K562 (cell line): Measurements from ENCODE around the gene DMAC2L. TPM values are rescaled to one million over a fixed set of nuclear protein-coding genes. Genes with fewer than 3 reads are reported as not detected.

ENCODE experiments used
- ASH1L ChIP-seq: fragments of 450-650 bp; IDR thresholded peaks from 2 replicates; pipeline ENCODE4 v1.6.1; 2018; ENCODE audit warnings: borderline replicate concordance, mild to moderate bottlenecking, low read depth; ENCODE audit not compliant: partially characterized antibody
- ATF4 ChIP-seq: fragments of 450-650 bp; formaldehyde crosslinking; IDR thresholded peaks from 2 replicates; pipeline ENCODE4 v1.4.0; 2022; ENCODE audit warnings: mild to moderate bottlenecking, moderate library complexity
- CBX8 ChIP-seq: fragments of 200-600 bp; sonication (generic); IDR thresholded peaks from 2 replicates; pipeline ENCODE4 v1.6.1; 2012; ENCODE audit warnings: borderline replicate concordance, mixed run types, low read depth, mild to moderate bottlenecking, moderate library complexity, mixed read lengths, low read length, control low read depth, inconsistent platforms; ENCODE audit not compliant: poor library complexity, severe bottlenecking; ENCODE audit errors: extremely low read depth
- DEAF1 ChIP-seq: fragments of 450-650 bp; formaldehyde crosslinking; IDR thresholded peaks from 2 replicates; pipeline ENCODE4 v1.4.0; 2020; ENCODE audit warnings: mild to moderate bottlenecking, moderate library complexity
- KAT2B ChIP-seq: IDR thresholded peaks from one replicate; pipeline ENCODE4 v1.6.1; 2012; ENCODE audit warnings: low read depth, mild to moderate bottlenecking, control low read depth, inconsistent platforms, low read length, moderate library complexity
- MCM3 ChIP-seq: fragments of 450-650 bp; IDR thresholded peaks from 2 replicates; pipeline ENCODE4 v1.6.1; 2016
- NBN ChIP-seq: fragments of 450-650 bp; IDR thresholded peaks from 2 replicates; pipeline ENCODE4 v1.6.1; 2016; ENCODE audit warnings: low read depth, mild to moderate bottlenecking
- PTBP1 ChIP-seq: fragments of 200-400 bp; formaldehyde crosslinking; IDR thresholded peaks from 2 replicates; pipeline ENCODE4 v1.6.1; 2017; ENCODE audit warnings: low read depth, low read length
- PYGO2 ChIP-seq: fragments of 450-650 bp; IDR thresholded peaks from 2 replicates; pipeline ENCODE4 v1.6.1; 2016; ENCODE audit warnings: mild to moderate bottlenecking, missing genetic modification characterization, moderate library complexity, missing compliant biosample characterization
- SREBF2 ChIP-seq: sonication (generic); formaldehyde crosslinking; IDR thresholded peaks from 2 replicates; pipeline ENCODE4 v1.4.0; 2020; ENCODE audit warnings: mild to moderate bottlenecking, missing genetic modification reagents
- SRSF9 ChIP-seq: fragments of 200-400 bp; formaldehyde crosslinking; IDR thresholded peaks from 2 replicates; pipeline ENCODE4 v1.6.1; 2017; ENCODE audit warnings: low read depth, low read length, borderline replicate concordance
- TAF7 ChIP-seq: fragments of 450-650 bp; IDR thresholded peaks from 2 replicates; pipeline ENCODE4 v1.6.1; 2016; ENCODE audit warnings: missing genetic modification characterization, missing compliant biosample characterization
- TGIF2 ChIP-seq: sonication (generic); formaldehyde crosslinking; IDR thresholded peaks from 2 replicates; pipeline ENCODE4 v1.8.1; 2022; ENCODE audit warnings: mild to moderate bottlenecking, missing genetic modification reagents, moderate library complexity
- TRIM24 ChIP-seq, 2 experiments: fragments of 450-650 bp; IDR thresholded peaks; 2 replicates each; pipeline ENCODE4 v1.6.1; 2016
- XRCC3 ChIP-seq: fragments of 450-650 bp; IDR thresholded peaks from 2 replicates; pipeline ENCODE4 v1.6.1; 2017; ENCODE audit warnings: mild to moderate bottlenecking, moderate library complexity
- ZBTB49 ChIP-seq: sonication (generic); formaldehyde crosslinking; IDR thresholded peaks from 2 replicates; pipeline ENCODE4 v1.8.0; 2022; ENCODE audit warnings: missing genetic modification reagents, mild to moderate bottlenecking, borderline replicate concordance
- ZKSCAN8 ChIP-seq: fragments of 200-800 bp; sonication (Bioruptor generic); IDR thresholded peaks from 2 replicates; pipeline ENCODE4 v1.6.1; 2016; ENCODE audit warnings: missing genetic modification characterization, missing compliant biosample characterization
- ZNF75A ChIP-seq: fragments of 450-650 bp; formaldehyde crosslinking; IDR thresholded peaks from 2 replicates; pipeline ENCODE4 v1.4.0; 2020; ENCODE audit warnings: mild to moderate bottlenecking
- polyA plus RNA-seq, 8 experiments: library from polyadenylated mRNA; depleted of rRNA in 4 of 8; stranded (reverse) in 5 of 8; unstranded in 3 of 8; fragments of >200 nt; fragmentation: Nextera tagmentation in 2 of 8; fragmentation: Illumina TruSeq in 1 of 8; extraction: Ambion mirVana in 2 of 8; extraction: Trizol in 1 of 8; gene quantifications; 2 replicates each; pipeline versions ENCODE4 v1.2.1 to v1.2.3, GENCODE V29; 2011 to 2014; ENCODE audit warnings: inconsistent platforms in 1 of 8, missing spikeins in 1 of 8
- total RNA-seq, 7 experiments: library from RNA; depleted of rRNA in 6 of 7; stranded (reverse); fragments of >200 nt in 6 of 7; fragmentation: Illumina TruSeq in 2 of 7; extraction: Trizol in 2 of 7; gene quantifications; 2 replicates each; pipeline versions ENCODE4 v1.2.1 to v1.2.3, GENCODE V29; 2011 to 2021; ENCODE audit warnings: low replicate concordance in 1 of 7

The DMAC2L gene
- total and polyA plus RNA-seq, 9 of the 15 experiments (the other 6 are each of a cell fraction or from before 2014, with no cell fraction given) = 4.0 to 37.2 (median 9.3) TPM

DNA sequence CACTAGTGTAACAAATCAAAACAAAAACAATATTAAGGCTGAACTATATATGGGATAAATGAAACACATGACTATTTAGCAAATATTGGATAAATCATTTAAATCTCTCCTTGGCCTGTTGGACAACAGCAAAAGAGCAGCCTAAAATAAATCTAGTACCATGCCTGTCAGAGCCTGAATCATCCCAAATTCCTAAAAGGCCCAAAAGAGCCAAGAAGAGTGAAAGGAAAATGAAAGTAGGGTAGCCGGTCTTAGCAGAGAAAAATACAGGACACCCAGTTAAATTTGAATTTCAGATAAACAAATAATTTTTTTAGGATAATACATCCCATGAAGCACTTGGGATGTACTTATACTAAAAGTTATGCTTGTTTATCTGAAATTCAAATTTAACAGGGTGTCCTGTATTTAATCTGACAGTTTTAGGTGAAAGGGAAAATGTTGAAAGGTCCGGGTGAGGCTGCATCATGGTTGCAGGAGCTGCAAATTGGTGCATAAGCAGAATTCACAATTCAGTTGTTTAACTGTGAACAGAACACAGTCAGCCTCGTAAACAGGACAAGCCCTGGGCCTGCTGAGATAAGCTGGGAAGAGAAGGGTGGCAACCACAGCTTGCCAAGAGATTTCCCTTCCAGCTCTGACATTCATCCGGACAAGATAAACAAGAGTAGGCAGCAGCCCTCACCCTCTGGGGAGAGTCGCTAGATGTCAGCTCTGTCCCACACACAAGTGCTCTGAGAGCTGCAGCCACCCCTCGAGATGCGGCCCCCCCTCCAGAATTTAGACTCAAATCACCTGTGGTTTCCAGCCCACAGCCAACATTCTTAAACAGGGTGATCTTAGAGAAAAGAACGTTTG is 30.3 kb downstream of the DMAC2L start (continued):
- TF ChIP-seq ZBTB49 (CRISPR knock-in tag) (no peak), ZKSCAN8 (no peak), PYGO2 (tag) (no peak), KAT2B (no peak), ASH1L (no peak), NBN (no peak), XRCC3 (no peak), PTBP1 (no peak), TRIM24 (IDR thresholded peaks at IDR 0.05) (peak in 1 of 2 experiments; percentile 59; a peak in 2 of 4 replicates), CBX8 (no peak), TGIF2 (CRISPR knock-in tag) (no peak), TAF7 (tag) (no peak), SRSF9 (no peak), SREBF2 (CRISPR knock-in tag) (no peak), ATF4 (CRISPR knock-in tag) (no peak), DEAF1 (peak; percentile 77), ZNF75A (CRISPR knock-in tag) (no peak), MCM3 (no peak)
